Activated CD8-positive, alpha-beta T cell treated with anti-CD3 and anti-CD28 coated beads for 36 hours (primary cell): ENCODE results near the gene POLN. TPM values are rescaled to one million over a fixed set of nuclear protein-coding genes. Genes with fewer than 3 reads are reported as not detected.

Experiments used
- ATAC-seq: fragments of 200-7000 bp; cut with Tn5 transposase; one replicate; pipeline ENCODE4 v1.10.0; 2021; ENCODE audit warnings: mild to moderate bottlenecking, moderate library complexity
- CTCF ChIA-PET: fragments of 350-600 bp; sonication (Branson Sonifier 250); formaldehyde crosslinking; loops from one replicate; lab custom pipeline; 2021; ENCODE audit warnings: antibody characterized with exemption; lab: Charles Lee
- POLR2A ChIA-PET: fragments of 350-600 bp; sonication (Branson Sonifier 250); formaldehyde crosslinking; loops from one replicate; lab custom pipeline; 2021; ENCODE audit warnings: antibody characterized with exemption; lab: Charles Lee
- DNase-seq: peaks from one replicate; pipeline ENCODE4 v3.0.0-alpha.2; 2020
- H3K27ac Mint-ChIP-seq: one replicate; pipeline ENCODE4 v1.8.0; 2021; ENCODE audit warnings: mild to moderate bottlenecking, mixed read lengths
- H3K27me3 Mint-ChIP-seq: one replicate; pipeline ENCODE4 v1.8.0; 2021; ENCODE audit warnings: mixed read lengths
- H3K36me3 Mint-ChIP-seq: one replicate; pipeline ENCODE4 v1.8.0; 2021; ENCODE audit warnings: low read depth, mixed read lengths
- H3K4me1 Mint-ChIP-seq: one replicate; pipeline ENCODE4 v1.8.0; 2021; ENCODE audit warnings: low read depth, mixed read lengths
- H3K4me3 Mint-ChIP-seq: one replicate; pipeline ENCODE4 v1.8.0; 2021; ENCODE audit warnings: mild to moderate bottlenecking, moderate library complexity, mixed read lengths
- H3K9me3 Mint-ChIP-seq: one replicate; pipeline ENCODE4 v1.8.0; 2021; ENCODE audit warnings: mixed read lengths
- intact Hi-C: fragments of 100-400 bp; cut with micrococcal nuclease; formaldehyde crosslinking; loops from one replicate; pipeline ENCODE4 v1.10.0; 2022
- total RNA-seq, 2 experiments: library from RNA; stranded (reverse); gene quantifications; one replicate each; pipeline ENCODE4 v1.2.3, GENCODE V29; 2021
- TF ChIP-seq, protein P1 (sequence below): fragments of 200-600 bp; IDR thresholded peaks from one replicate; pipeline ENCODE4 v1.8.0; 2022; ENCODE audit warnings: antibody characterized with exemption, mild to moderate bottlenecking

POLN gene
- total RNA-seq, 2 experiments from 2014 or later, result 2.1 to 2.9 TPM

DNA sequence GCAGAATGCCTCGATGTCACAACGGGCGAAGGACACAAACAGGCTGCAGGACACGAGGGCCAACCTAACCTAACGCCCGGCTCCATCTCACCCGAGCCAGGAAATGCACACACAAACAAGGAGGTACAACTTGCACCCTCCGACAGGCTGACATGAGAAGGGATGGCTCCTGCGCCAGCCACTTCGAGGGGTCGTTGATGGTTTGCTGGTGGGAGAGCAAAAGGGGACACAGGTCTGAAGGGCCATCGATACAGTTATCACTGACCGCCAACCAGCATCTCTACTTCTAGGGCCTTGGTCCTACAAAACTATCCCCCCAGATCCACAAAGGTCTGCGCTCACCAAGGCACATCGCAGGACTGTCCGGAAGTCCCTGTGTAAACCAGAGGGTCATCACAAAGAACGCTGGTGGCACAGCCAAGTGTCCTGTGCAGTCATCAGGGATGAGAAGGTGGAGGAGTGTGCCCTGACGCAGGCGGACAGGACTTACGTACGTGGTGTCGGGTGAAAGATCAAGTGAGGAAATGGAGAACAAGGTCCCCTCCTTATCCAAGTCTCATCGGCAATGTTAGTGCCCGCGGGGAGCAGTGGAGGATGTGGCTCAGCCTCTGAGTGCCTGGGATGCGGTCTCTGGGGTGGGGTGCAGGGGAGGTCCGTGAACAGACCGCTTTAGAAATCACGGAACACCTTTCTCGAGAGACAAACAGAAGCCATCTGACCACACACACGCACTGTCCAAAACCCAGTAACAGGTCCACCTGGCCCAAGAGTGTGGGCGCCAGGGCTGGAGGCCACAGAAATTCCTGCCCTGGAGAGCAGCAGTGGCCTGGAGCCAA, 13.0 kb upstream of the POLN start:
- no peak overlapping the region for H3K27ac Mint-ChIP-seq
- POLR2A ChIA-PET, result no interaction called here
- no peak for ATAC-seq
- CTCF ChIA-PET, result no interaction called here
- DNase-seq, result no peak
- H3K9me3 Mint-ChIP-seq, result no peaks in the 10 kb centered on the region
- no peaks in the 10 kb centered on the region for H3K36me3 Mint-ChIP-seq
- intact Hi-C loops, result no loop called here
- TF ChIP-seq, protein P1, sequence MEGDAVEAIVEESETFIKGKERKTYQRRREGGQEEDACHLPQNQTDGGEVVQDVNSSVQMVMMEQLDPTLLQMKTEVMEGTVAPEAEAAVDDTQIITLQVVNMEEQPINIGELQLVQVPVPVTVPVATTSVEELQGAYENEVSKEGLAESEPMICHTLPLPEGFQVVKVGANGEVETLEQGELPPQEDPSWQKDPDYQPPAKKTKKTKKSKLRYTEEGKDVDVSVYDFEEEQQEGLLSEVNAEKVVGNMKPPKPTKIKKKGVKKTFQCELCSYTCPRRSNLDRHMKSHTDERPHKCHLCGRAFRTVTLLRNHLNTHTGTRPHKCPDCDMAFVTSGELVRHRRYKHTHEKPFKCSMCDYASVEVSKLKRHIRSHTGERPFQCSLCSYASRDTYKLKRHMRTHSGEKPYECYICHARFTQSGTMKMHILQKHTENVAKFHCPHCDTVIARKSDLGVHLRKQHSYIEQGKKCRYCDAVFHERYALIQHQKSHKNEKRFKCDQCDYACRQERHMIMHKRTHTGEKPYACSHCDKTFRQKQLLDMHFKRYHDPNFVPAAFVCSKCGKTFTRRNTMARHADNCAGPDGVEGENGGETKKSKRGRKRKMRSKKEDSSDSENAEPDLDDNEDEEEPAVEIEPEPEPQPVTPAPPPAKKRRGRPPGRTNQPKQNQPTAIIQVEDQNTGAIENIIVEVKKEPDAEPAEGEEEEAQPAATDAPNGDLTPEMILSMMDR, result no peak
- H3K27me3 Mint-ChIP-seq, result no peaks in the 10 kb centered on the region
- no peaks in the 10 kb centered on the region for H3K4me1 Mint-ChIP-seq
- H3K4me3 Mint-ChIP-seq, result no peak overlapping the region

DNA sequence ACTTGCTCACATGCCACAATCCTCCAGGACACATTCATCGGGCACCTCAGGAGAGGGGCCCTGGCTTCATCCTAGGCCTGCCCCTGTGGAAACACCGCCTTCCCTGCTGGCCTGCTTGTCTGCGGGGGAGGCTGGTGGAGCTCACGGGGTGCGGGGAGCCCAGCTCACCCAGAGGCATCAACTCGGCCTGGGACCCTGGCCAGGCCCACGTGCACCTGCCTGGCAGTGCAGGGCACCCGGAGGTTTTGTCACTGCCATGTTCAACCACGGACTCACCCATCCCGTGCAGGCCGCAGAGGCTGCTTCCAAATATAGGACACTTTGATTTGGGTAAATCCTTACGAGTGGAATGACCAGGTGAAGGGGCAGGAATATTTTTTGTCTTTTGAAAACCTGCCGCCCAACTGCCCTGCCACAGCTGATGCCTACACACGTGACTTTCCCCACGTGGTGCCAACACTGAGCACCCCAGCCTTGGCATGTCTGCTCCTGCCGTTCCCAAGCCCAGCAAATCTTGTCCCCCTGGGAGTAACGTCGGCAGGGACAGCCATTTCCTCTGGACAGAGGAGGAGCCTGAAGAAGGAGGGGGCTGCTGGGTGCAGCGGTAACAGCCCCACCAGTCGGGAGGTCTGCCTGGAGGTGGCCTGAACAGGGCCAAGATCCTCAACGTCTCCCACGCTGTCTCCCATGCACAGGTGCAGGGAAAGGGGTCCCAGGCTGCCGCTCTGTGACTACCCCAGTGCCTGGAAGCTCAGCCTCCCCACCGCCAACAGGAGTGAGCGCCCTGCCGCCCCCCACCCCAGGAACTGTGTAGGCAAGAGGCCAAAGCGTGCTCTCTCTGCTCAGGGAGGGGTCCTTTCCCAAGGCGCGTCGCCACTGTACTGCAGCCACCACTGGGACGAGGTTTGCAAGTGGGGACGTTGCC, 11.5 kb upstream of the POLN start:
- Mint-ChIP-seq H3K27ac (no peak overlapping the region), H3K4me3 (no peak overlapping the region), H3K9me3 (no peaks in the 10 kb centered on the region), H3K27me3 (no peaks in the 10 kb centered on the region), H3K36me3 (no peaks in the 10 kb centered on the region), H3K4me1 (no peaks in the 10 kb centered on the region)
- CTCF ChIA-PET, result no interaction called here
- intact Hi-C loops, result no loop called here
- POLR2A ChIA-PET, result no interaction called here
- DNase-seq (no peak), ATAC-seq (no peak)
- TF ChIP-seq, protein P1, result no peak

DNA sequence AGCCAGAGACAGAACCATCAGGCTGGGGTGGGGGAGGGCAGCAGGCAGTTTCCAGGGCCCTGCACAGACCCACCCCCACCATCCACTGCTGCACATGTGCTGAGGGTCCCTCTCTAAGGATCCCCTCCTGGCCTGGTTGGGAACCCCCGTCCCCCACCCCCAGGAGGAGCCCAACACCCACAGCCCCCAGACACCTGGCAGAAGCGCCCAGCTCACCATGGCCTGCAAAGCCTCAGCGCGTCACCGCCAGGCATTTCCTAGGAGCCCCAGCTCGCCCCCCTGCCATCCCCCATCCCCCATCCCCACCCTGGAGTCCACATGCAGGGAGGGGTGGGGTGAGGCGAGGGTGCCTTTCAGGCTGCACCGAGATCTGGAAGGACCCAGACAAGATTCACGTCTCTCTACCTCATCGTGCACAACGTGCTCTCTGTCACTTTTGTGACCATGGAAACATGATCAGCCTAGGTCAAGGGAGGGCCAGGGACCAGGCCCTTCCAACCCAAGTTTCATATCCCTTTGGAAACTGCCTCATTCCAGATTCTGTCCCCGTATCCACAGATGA, 10.7 kb upstream of the POLN start:
- H3K4me1 Mint-ChIP-seq, result no peaks in the 10 kb centered on the region
- H3K9me3 Mint-ChIP-seq, result no peaks in the 10 kb centered on the region
- H3K36me3 Mint-ChIP-seq, result no peaks in the 10 kb centered on the region
- TF ChIP-seq, protein P1, result no peak
- H3K27me3 Mint-ChIP-seq, result no peaks in the 10 kb centered on the region
- DNase-seq, result no peak
- POLR2A ChIA-PET, result no interaction called here
- H3K27ac Mint-ChIP-seq, result no peak overlapping the region
- CTCF ChIA-PET, result no interaction called here
- intact Hi-C loops, result no loop called here
- no peak overlapping the region for H3K4me3 Mint-ChIP-seq
- no peak for ATAC-seq

DNA sequence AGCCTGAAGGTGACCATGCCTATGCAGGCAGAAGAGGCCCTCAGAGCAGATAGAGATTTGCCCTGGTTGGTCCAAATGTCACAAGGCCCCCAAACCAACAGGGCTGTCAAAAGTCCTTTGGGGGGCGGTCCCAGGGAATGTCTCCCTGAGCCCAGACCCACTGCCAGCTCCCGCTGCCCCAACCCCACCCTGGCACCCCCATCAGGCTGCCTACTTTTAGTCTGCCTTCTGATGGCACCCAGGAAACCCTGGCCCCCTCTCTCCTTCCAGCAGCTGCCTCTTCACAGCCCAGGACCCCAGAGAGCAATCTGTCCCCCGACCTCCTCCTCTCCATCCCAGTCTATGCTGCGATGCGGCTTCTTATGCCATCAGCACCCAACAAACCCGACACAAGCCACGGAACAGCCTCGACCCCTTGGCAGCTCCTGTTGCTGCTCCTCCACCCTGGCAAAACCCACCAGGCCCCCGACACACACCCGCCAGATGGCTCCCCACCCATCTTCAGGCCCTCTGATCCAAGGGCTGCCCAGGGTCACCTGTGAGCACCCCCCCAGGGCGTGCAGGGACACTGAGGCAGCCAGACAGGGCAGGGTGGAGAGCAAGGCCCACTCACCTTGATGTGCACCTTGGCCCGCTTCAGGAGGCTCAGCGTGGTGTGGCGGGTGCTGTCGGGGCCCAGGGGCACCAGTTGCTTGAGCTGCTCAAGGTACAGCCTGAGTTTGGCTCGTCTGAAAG, 10.0 kb upstream of the POLN start:
- TF ChIP-seq, protein P1, result no peak
- Mint-ChIP-seq H3K27ac (no peak overlapping the region), H3K36me3 (no peaks in the 10 kb centered on the region), H3K9me3 (no peaks in the 10 kb centered on the region), H3K4me3 (no peak overlapping the region), H3K27me3 (no peaks in the 10 kb centered on the region), H3K4me1 (no peaks in the 10 kb centered on the region)
- DNase-seq (no peak), ATAC-seq (no peak)
- POLR2A ChIA-PET, result interaction anchor here (1.9 to 2.2 kb wide), 2 partner anchors 8 to 11 kb away, joined by 4 to 13 read pairs; partner anchors contain the start of genes HAUS3 and POLN
- intact Hi-C loops, result no loop called here
- CTCF ChIA-PET, result no interaction called here
